HG03039 (cell line): ENCODE results near the gene ACLY.
"Not testable (repeated sequence)": the region's sequence is repeated elsewhere in the genome, so short reads cannot be mapped to it uniquely, and the experiment has no call there.

ENCODE experiments used
- ATAC-seq: cut with Tn5 transposase; IDR thresholded peaks from one replicate; pipeline ENCODE4 v1.9.1; 2021; ENCODE audit warnings: mild to moderate bottlenecking, moderate library complexity; ENCODE audit not compliant: unreplicated experiment

ACLY gene

DNA sequence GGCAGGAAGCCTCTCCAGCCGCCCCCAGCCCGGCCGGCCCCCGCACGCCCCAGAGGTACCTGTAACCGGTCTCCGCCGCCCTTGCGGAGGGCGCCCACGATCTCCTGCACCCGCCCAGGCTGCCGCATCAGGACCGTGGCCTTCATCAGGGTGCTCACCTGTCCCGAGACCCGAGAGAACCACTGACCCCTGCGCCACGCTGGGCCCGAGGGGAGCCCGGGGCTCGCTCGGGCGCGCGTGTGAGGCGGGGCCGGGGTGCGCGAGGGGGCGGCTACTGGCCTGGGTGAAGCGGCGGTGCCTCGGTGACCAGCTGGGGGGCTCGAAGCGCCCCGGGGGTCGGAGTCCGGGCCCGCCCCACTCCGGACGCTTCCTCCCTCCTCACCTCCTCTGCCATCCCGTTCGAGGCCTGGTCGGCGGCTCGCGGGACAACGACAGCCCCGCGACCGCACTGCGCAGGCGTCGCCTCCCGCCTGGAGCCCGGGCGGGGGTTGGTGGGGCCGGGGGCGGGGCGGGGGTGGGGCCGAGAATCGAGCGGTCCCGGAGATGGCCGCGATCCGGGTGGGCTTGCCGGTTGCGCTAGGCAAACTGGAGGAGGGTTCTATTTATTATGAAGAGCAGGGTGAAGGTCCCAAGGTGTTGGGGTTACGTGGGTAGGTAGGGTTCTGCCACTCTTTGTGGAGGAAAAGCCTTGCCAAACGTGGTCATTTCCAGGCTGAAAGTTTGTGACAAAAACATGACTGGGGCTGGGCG lies 82.8 kb downstream of the ACLY start, which contains the start of gene NT5C3B:
TSS of gene NT5C3B (minus strand) at position 433 of the 750 bp plus-strand sequence. CDS start at position 394, 39 bp downstream.
- no peak for ATAC-seq

DNA sequence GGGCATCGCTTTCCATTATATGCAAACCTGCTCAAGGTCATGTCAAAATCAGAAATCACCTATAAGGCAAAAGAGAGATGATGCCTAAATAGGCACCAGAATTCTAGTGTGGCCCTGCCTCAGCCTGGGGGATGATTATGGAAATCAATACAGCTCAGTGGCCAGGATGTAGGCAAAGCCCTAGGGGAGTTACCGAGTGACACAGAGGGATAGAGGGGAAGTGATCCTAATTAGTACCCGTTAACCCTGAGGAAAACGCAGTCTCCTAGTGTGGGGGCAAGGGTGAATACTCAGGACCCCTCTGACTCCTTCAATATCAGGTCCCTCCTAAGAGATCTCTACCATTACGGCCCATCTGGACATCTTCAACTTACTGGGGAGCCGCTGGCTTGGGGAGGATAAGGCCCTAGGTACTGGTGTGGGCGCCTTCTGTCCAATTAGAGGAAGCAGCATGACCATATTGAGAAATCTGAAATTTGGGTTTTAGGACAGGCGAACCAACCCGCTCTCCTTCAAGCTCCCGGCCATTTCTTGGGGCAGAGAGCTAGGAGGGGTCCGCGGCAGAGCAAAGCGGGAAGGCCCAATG lies 83.4 kb downstream of the ACLY start:
- ATAC-seq = no peak

DNA sequence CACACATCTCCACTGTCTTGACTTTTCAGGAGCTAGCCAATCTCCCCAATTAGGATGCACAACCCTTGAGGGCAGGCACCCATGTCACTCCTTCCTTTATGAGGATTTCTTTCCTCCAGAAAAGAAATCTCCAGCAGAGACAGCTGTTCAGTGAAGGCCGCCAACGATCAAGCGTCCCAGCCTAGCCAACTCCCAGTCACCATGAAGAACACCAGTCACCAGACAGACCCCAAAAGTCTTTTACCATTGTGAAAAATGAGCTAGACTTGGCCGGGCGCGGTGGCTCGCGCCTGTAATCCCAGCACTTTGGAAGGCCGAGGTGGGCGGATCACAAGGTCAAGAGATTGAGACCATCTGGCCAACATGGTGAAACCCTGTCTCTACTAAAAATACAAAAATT lies 88.8 kb downstream of the ACLY start:
- ATAC-seq = not testable (repeated sequence)

GRCh38 chr17:41825175-41825845 lies 93.4 kb downstream of the ACLY start:
- no peak for ATAC-seq

- no peak for ATAC-seq
These were observed 94.7 kb downstream of the ACLY start for GRCh38 chr17:41824086-41824485.

DNA sequence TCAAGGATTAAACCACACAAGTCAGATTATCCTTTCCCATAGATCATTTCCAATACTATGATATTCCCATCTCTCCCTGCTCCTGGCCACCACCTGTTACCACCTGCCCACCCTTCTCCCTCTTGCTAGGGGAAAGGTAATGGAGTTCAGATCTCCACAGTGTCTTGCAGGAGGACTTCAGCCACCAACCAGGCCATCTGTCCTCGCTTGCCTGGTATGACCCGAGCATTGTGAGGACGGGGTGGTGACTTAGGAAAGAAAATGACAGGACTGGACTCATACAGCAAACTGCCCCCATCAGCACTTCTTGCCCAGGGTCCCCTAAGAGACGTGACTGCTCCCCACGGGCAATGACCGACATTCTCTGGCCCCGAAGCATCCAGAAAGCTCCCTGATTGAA lies 95.2 kb downstream of the ACLY start:
- no peak for ATAC-seq

GRCh38 chr17:41823141-41823524 lies 95.6 kb downstream of the ACLY start:
- no peak for ATAC-seq

DNA sequence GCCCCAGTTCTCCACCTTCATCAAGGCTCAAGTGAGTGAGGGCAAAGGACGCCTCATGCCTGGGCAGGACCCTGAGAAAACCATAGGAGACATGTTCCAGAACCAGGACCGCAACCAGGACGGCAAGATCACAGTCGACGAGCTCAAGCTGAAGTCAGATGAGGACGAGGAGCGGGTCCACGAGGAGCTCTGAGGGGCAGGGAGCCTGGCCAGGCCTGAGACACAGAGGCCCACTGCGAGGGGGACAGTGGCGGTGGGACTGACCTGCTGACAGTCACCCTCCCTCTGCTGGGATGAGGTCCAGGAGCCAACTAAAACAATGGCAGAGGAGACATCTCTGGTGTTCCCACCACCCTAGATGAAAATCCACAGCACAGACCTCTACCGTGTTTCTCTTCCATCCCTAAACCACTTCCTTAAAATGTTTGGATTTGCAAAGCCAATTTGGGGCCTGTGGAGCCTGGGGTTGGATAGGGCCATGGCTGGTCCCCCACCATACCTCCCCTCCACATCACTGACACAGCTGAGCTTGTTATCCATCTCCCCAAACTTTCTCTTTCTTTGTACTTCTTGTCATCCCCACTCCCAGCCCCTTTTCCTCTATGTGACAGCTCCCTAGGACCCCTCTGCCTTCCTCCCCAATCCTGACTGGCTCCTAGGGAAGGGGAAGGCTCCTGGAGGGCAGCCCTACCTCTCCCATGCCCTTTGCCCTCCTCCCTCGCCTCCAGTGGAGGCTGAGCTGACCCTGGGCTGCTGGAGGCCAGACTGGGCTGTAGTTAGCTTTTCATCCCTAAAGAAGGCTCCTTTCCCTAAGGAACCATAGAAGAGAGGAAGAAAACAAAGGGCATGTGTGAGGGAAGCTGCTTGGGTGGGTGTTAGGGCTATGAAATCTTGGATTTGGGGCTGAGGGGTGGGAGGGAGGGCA lies 96.3 kb downstream of the ACLY start:
- no peak for ATAC-seq

DNA sequence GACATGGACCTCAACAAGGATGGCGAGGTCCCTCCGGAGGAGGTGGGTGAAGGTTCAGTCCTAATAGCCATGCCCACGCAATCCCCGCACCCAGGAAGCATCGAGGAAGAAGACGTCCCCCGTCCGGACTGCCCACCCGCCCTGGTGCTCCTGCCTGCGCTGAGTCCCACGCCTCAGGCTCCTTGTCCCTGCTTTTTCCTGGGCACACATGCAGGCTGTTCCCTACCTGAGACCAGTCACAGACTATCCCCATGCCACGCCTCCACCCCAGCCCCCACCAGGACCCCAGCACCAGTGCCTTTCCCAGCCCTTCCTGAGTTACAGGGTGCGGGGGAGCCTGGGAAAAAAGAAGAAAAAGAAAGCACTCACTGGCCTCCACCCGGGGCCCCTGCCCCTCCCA lies 97.0 kb downstream of the ACLY start:
- no peak for ATAC-seq

- ATAC-seq = no peak
These were observed 100.7 kb downstream of the ACLY start for GRCh38 chr17:41818024-41818423.
